GM12878 (cell line): ENCODE data around the gene PRKCE. TPM values are rescaled to one million over a fixed set of nuclear protein-coding genes. Genes with fewer than 3 reads are reported as not detected.

ENCODE experiments used
- ATAC-seq: fragments of 200-7000 bp; cut with Tn5 transposase; 3 replicates; pipeline ENCODE4 v1.9.1; 2020; ENCODE audit warnings: mild to moderate bottlenecking, moderate library complexity
- BruUV-seq: library from RNA; stranded (reverse); fragments of 400-500 nt; replicated peaks from 2 replicates; lab custom pipeline; 2021; lab: Mats Ljungman, UMichigan
- CTCF ChIA-PET: fragments of 300-600 bp; sonication (Branson Sonifier 250); formaldehyde crosslinking; extraction: SDS; loops from one replicate; lab custom pipeline; 2021; ENCODE audit warnings: inconsistent platforms; lab: Yijun Ruan, JAX
- POLR2A ChIA-PET: fragments of 350-600 bp; formaldehyde crosslinking; extraction: SDS; loops from one replicate; lab custom pipeline; 2021; ENCODE audit warnings: inconsistent platforms; lab: Charles Lee
- RAD21 ChIA-PET: fragments of 300-600 bp; sonication (Branson Sonifier 250); formaldehyde crosslinking; loops from one replicate; lab custom pipeline; 2023; ENCODE audit warnings: antibody characterized with exemption; ENCODE audit not compliant: unreplicated experiment; lab: Charles Lee
- SMC1A ChIA-PET: fragments of 300-600 bp; sonication (Branson Sonifier 250); formaldehyde crosslinking; loops from one replicate; lab custom pipeline; 2023; ENCODE audit not compliant: unreplicated experiment, uncharacterized antibody; lab: Charles Lee
- DNase-seq: peaks from one replicate; pipeline ENCODE4 v3.0.0-alpha.2; 2011; ENCODE audit warnings: low read depth, low spot score
- FAIRE-seq: peaks from 3 replicates; lab custom pipeline; 2011; peaks lifted over from hg19 to GRCh38; lab: Jason Lieb, UNC
- H2AFZ ChIP-seq: 2 replicates; pipeline ENCODE4 v1.6.0; 2011; ENCODE audit warnings: low read depth, low read length, control low read depth; ENCODE audit not compliant: control insufficient read depth
- H3K27ac ChIP-seq: 2 replicates; pipeline ENCODE4 v1.5.1; 2011; ENCODE audit warnings: control low read depth; ENCODE audit not compliant: control insufficient read depth, insufficient read depth
- H3K27me3 ChIP-seq, 2 experiments: replicated peaks in 1 of 2; 2 replicates each; pipeline versions ENCODE4 v1.6.0 to v1.6.1; 2011; ENCODE audit warnings: low read length in 1 of 2; ENCODE audit not compliant: control insufficient read depth in 2 of 2, insufficient read depth in 2 of 2
- H3K36me3 ChIP-seq, 2 experiments: 2 replicates each; pipeline ENCODE4 v1.5.1; 2011; ENCODE audit warnings: low read length in 1 of 2; ENCODE audit not compliant: control insufficient read depth in 2 of 2, insufficient read depth in 2 of 2
- H3K4me1 ChIP-seq: 2 replicates; pipeline ENCODE4 v1.6.1; 2011; ENCODE audit warnings: mild to moderate bottlenecking, low read length, moderate library complexity, mixed read lengths; ENCODE audit not compliant: control insufficient read depth, insufficient read depth
- H3K4me2 ChIP-seq: 2 replicates; pipeline ENCODE4 v1.6.0; 2011; ENCODE audit warnings: control low read depth; ENCODE audit not compliant: control insufficient read depth, insufficient read depth
- H3K4me3 ChIP-seq: fragments of 200-600 bp; sonication (generic); 2 replicates; pipeline ENCODE4 v1.5.1; 2016
- H3K79me2 ChIP-seq: 2 replicates; pipeline ENCODE4 v1.6.0; 2011; ENCODE audit warnings: low read length; ENCODE audit not compliant: control insufficient read depth, insufficient read depth
- H3K9ac ChIP-seq: 2 replicates; pipeline ENCODE4 v1.8.0; 2011; ENCODE audit warnings: low read length, control low read depth, mixed read lengths; ENCODE audit not compliant: control insufficient read depth, insufficient read depth
- H3K9me3 ChIP-seq: replicated peaks from 3 replicates; pipeline ENCODE4 v1.5.1; 2011; ENCODE audit warnings: mild to moderate bottlenecking, low read length; ENCODE audit not compliant: control insufficient read depth, insufficient read depth
- H4K20me1 ChIP-seq: 2 replicates; pipeline ENCODE4 v1.6.0; 2011; ENCODE audit not compliant: control insufficient read depth, insufficient read depth
- CEBPB ChIP-seq, 2 experiments: fragments of 150-350 bp in 1 of 2; IDR thresholded peaks; 2 replicates each; pipeline ENCODE4 v1.6.1; 2012 to 2014; ENCODE audit warnings: low read depth in 2 of 2, low read length in 2 of 2, borderline replicate concordance in 1 of 2, inconsistent platforms in 1 of 2
- GATAD2B ChIP-seq: fragments of 450-650 bp; conservative IDR thresholded peaks from 2 replicates; pipeline ENCODE4 v1.6.1; 2017; ENCODE audit warnings: low read depth, mild to moderate bottlenecking, moderate library complexity
- IRF3 ChIP-seq: fragments of 450-650 bp; IDR thresholded peaks from 2 replicates; pipeline ENCODE4 v1.6.1; 2014; ENCODE audit warnings: mild to moderate bottlenecking
- IRF5 ChIP-seq: fragments of 450-650 bp; IDR thresholded peaks from 2 replicates; pipeline ENCODE4 v1.6.1; 2017; ENCODE audit warnings: borderline replicate concordance
- JUNB ChIP-seq: IDR thresholded peaks from 2 replicates; pipeline ENCODE4 v1.6.1; 2016; ENCODE audit warnings: antibody characterized with exemption, mild to moderate bottlenecking
- MLLT1 ChIP-seq: fragments of 450-650 bp; IDR thresholded peaks from 2 replicates; pipeline ENCODE4 v1.6.1; 2016; ENCODE audit warnings: mild to moderate bottlenecking
- NFYB ChIP-seq: IDR thresholded peaks from 2 replicates; pipeline ENCODE4 v1.6.1; 2011; ENCODE audit warnings: low read depth, mild to moderate bottlenecking, low read length, improper control_type of control experiment, moderate library complexity; ENCODE audit not compliant: insufficient read depth
- NKRF ChIP-seq: fragments of 450-650 bp; conservative IDR thresholded peaks from 2 replicates; pipeline ENCODE4 v1.6.1; 2017; ENCODE audit warnings: mild to moderate bottlenecking, moderate library complexity
- PAX8 ChIP-seq: fragments of 450-650 bp; IDR thresholded peaks from 2 replicates; pipeline ENCODE4 v1.6.1; 2017; ENCODE audit warnings: mild to moderate bottlenecking, moderate library complexity
- PKNOX1 ChIP-seq: fragments of 450-650 bp; IDR thresholded peaks from 2 replicates; pipeline ENCODE4 v1.6.1; 2016; ENCODE audit warnings: mild to moderate bottlenecking
- RAD21 ChIP-seq: IDR thresholded peaks from 2 replicates; pipeline ENCODE4 v1.6.1; 2011; ENCODE audit warnings: mild to moderate bottlenecking, low read depth, low read length, moderate library complexity; ENCODE audit not compliant: insufficient read depth
- RELA ChIP-seq: fragments of 450-650 bp; IDR thresholded peaks from 2 replicates; pipeline ENCODE4 v1.8.0; 2014; ENCODE audit warnings: borderline replicate concordance; ENCODE audit not compliant: partially characterized antibody
- TARDBP ChIP-seq: IDR thresholded peaks from 2 replicates; pipeline ENCODE4 v1.6.1; 2016; ENCODE audit warnings: borderline replicate concordance
- WGBS: methylation state at CpG from one replicate; pipeline ENCODE4 v1.1.6; 2016; ENCODE audit warnings: low lambda C conversion rate; ENCODE audit not compliant: insufficient replicate concordance, insufficient coverage; ENCODE audit errors: missing lambda C conversion rate; 5-methylcytosine and 5-hydroxymethylcytosine counted together
- in situ Hi-C: fragments of 300-500 bp; cut with MboI; formaldehyde crosslinking; loops from 9 replicates; pipeline ENCODE4 v1.14.3; 2018; ENCODE audit warnings: mixed read lengths
- intact Hi-C: fragments of 100-400 bp; cut with micrococcal nuclease; formaldehyde crosslinking; loops from one replicate; pipeline ENCODE4 v1.14.2; 2022; ENCODE audit not compliant: unreplicated experiment
- polyA plus RNA-seq, 11 experiments: library from polyadenylated mRNA; depleted of rRNA in 4 of 11; unstranded in 6 of 11; stranded (reverse) in 5 of 11; fragments of >200 nt; fragmentation: Nextera tagmentation in 4 of 11; fragmentation: Illumina TruSeq in 1 of 11; extraction: Ambion mirVana in 4 of 11; extraction: Trizol in 1 of 11; gene quantifications; 1 replicate in 1 of 11; 2 replicates in 10 of 11; pipeline versions ENCODE4 v1.2.1 to v1.2.3, GENCODE V29; 2011 to 2016; ENCODE audit warnings: inconsistent platforms in 2 of 11, missing spikeins in 2 of 11, low read depth in 1 of 11
- total RNA-seq, 4 experiments: library from RNA; depleted of rRNA in 3 of 4; stranded (reverse); fragments of >200 nt in 3 of 4; fragmentation: Illumina TruSeq in 1 of 4; extraction: Trizol in 1 of 4; gene quantifications; 2 replicates each; pipeline versions ENCODE4 v1.2.1 to v1.2.3, GENCODE V29; 2013 to 2021

Gene PRKCE
- total and polyA plus RNA-seq, 10 of the 15 experiments (the other 5 are each of a cell fraction or from before 2014, with no cell fraction given), result 2.6 to 28.2 (median 11.3) TPM

GRCh38 chr2:45849491-45850283 lies 198.2 kb downstream of the PRKCE start (continued):
- TF ChIP-seq RELA (no peak), RAD21 (no peak), IRF5 (no peak), NFYB (no peak)

GRCh38 chr2:45850558-45850957 lies 199.1 kb downstream of the PRKCE start:
- no peak for DNase-seq
- Histone ChIP-seq H2AFZ (no peak overlapping the region), H3K36me3 (peaks cover 2 to 5% of the 10 kb centered on the region in 2 experiments; a peak in 3 of 4 replicates), H3K4me3 (no peak overlapping the region), H4K20me1 (no peaks in the 10 kb centered on the region), H3K4me2 (no peak overlapping the region), H3K9me3 (peaks cover 4% of the 10 kb centered on the region; the same call in 2 of the 3 replicates), H3K9ac (no peak overlapping the region), H3K27ac (peak overlapping the region; percentile 27; the same call in 1 of the 2 replicates), H3K79me2 (no peaks in the 10 kb centered on the region; the same call in 1 of the 2 replicates), H3K4me1 (peaks cover 28% of the 10 kb centered on the region), H3K27me3 (no peaks in the 10 kb centered on the region)
- WGBS, result 76% methylated on average over 2 of the region's 2 CpGs
- ChIA-PET SMC1A (interaction anchor here (0.6 to 12.5 kb wide), 14 partner anchors 8 to 274 kb away, joined by 3 to 246 read pairs (median 4); no protein-coding TSS in a partner anchor), CTCF (interaction anchor here (0.8 to 4.7 kb wide), 7 partner anchors 9 to 206 kb away, joined by 4 to 25 read pairs (median 6); no protein-coding TSS in a partner anchor), POLR2A (interaction anchor here (0.5 to 5.7 kb wide), 8 partner anchors 9 to 38 kb away, joined by 3 to 77 read pairs (median 4); no protein-coding TSS in a partner anchor), RAD21 (interaction anchor here (1.1 to 7.6 kb wide), 10 partner anchors 8 to 201 kb away, joined by 3 to 111 read pairs (median 8); no protein-coding TSS in a partner anchor)
- intact Hi-C loops, result no loop called here
- BruUV-seq, result no TSS peak
- FAIRE-seq, result no peak
- in situ Hi-C loops, result no loop called here
- ATAC-seq, result no peak
- TF ChIP-seq TARDBP (no peak), GATAD2B (no peak), NKRF (no peak), JUNB (no peak), MLLT1 (no peak), PKNOX1 (no peak), PAX8 (no peak), IRF3 (no peak), CEBPB (IDR thresholded peaks at IDR 0.05; ENCODE audit: borderline replicate concordance in 1 of 2, low read depth in 2 of 2, low read length in 2 of 2) (no peak)
